GOT3 (cell line): ENCODE measurements around the gene GRM1.

Experiments used
- DNase-seq: peaks from one replicate; lab custom pipeline; 2025; ENCODE audit warnings: mixed read lengths; lab: John Stamatoyannopoulos, UW

The GRM1 gene

GRCh38 chr6:146331013-146331412 lies 302.2 kb downstream of the GRM1 start:
- DNase-seq: no peak

GRCh38 chr6:146335336-146335735 lies 306.5 kb downstream of the GRM1 start:
- no peak for DNase-seq

- DNase-seq: no peak
Measured at GRCh38 chr6:146336191-146336590, 307.3 kb downstream of the GRM1 start.

GRCh38 chr6:146337376-146337775 lies 308.5 kb downstream of the GRM1 start:
- DNase-seq: no peak

GRCh38 chr6:146339716-146340115 lies 310.9 kb downstream of the GRM1 start:
- DNase-seq: no peak

- no peak for DNase-seq
Measured at GRCh38 chr6:146341493-146342230, 312.8 kb downstream of the GRM1 start.

- no peak for DNase-seq
Measured at GRCh38 chr6:146345598-146345997, 316.7 kb downstream of the GRM1 start.

GRCh38 chr6:146347090-146347489 lies 318.2 kb downstream of the GRM1 start:
- DNase-seq: no peak

GRCh38 chr6:146347690-146348089 lies 318.8 kb downstream of the GRM1 start:
- DNase-seq: no peak

- DNase-seq: no peak
Measured at GRCh38 chr6:146351018-146351417, 322.2 kb downstream of the GRM1 start.

GRCh38 chr6:146352163-146352562 lies 323.3 kb downstream of the GRM1 start:
- no peak for DNase-seq

GRCh38 chr6:146354451-146354850 lies 325.6 kb downstream of the GRM1 start:
- DNase-seq: no peak

- DNase-seq: no peak
Measured at GRCh38 chr6:146355521-146356100, 326.7 kb downstream of the GRM1 start.

GRCh38 chr6:146357578-146358430 lies 328.9 kb downstream of the GRM1 start:
- DNase-seq: no peak

GRCh38 chr6:146358431-146359046 lies 329.7 kb downstream of the GRM1 start:
- DNase-seq: peak; percentile 13

GRCh38 chr6:146359131-146359530 lies 330.3 kb downstream of the GRM1 start:
- DNase-seq: no peak

GRCh38 chr6:146361128-146361924 lies 332.5 kb downstream of the GRM1 start:
- no peak for DNase-seq

GRCh38 chr6:146363838-146364607 lies 335.2 kb downstream of the GRM1 start:
- DNase-seq: no peak

GRCh38 chr6:146364816-146365594 lies 336.1 kb downstream of the GRM1 start:
- DNase-seq: no peak

- no peak for DNase-seq
Measured at GRCh38 chr6:146367061-146367460, 338.2 kb downstream of the GRM1 start.
